SK-N-SH treated with all-trans-retinoic acid at 6 μM for 48 hours (cell line): Measurements from ENCODE around the gene STARD10.

ENCODE experiments used
- ATAC-seq: fragments of 200-7000 bp; cut with Tn5 transposase; 3 replicates; pipeline ENCODE4 v1.9.1; 2020; ENCODE audit warnings: mild to moderate bottlenecking, moderate library complexity
- ARNTL ChIP-seq: fragments of 450-650 bp; formaldehyde crosslinking; IDR thresholded peaks from 2 replicates; pipeline ENCODE4 v1.5.0; 2020; ENCODE audit warnings: low read depth, mild to moderate bottlenecking, moderate library complexity, borderline replicate concordance
- CREB5 ChIP-seq: fragments of 250-450 bp; sonication (Bioruptor Pico); IDR thresholded peaks from 2 replicates; pipeline ENCODE4 v1.5.1; 2020; ENCODE audit warnings: low read depth, mild to moderate bottlenecking, moderate library complexity
- CSDC2 ChIP-seq: fragments of 250-450 bp; sonication (Bioruptor Pico); IDR thresholded peaks from 2 replicates; pipeline ENCODE4 v1.5.0; 2020; ENCODE audit warnings: mild to moderate bottlenecking, moderate library complexity
- CSRNP3 ChIP-seq: fragments of 250-450 bp; sonication (Bioruptor Pico); IDR thresholded peaks from 2 replicates; pipeline ENCODE4 v1.5.1; 2021; ENCODE audit warnings: mild to moderate bottlenecking, moderate library complexity
- ESRRG ChIP-seq: fragments of 250-450 bp; sonication (Bioruptor Pico); IDR thresholded peaks from 2 replicates; pipeline ENCODE4 v1.6.1; 2021; ENCODE audit warnings: mild to moderate bottlenecking
- GLIS3 ChIP-seq: fragments of 250-450 bp; sonication (Bioruptor Pico); IDR thresholded peaks from 2 replicates; pipeline ENCODE4 v1.5.0; 2020; ENCODE audit warnings: mild to moderate bottlenecking, moderate library complexity
- ISL1 ChIP-seq: fragments of 250-450 bp; sonication (Bioruptor Pico); IDR thresholded peaks from 2 replicates; pipeline ENCODE4 v2.1.2; 2022; ENCODE audit warnings: mild to moderate bottlenecking, moderate library complexity
- OSR1 ChIP-seq: fragments of 250-450 bp; sonication (Bioruptor Pico); IDR thresholded peaks from 2 replicates; pipeline ENCODE4 v1.8.0; 2022; ENCODE audit warnings: moderate library complexity, mild to moderate bottlenecking, inconsistent platforms
- PATZ1 ChIP-seq: fragments of 250-450 bp; sonication (Bioruptor Pico); IDR thresholded peaks from 2 replicates; pipeline ENCODE4 v1.8.0; 2020; ENCODE audit warnings: mild to moderate bottlenecking, moderate library complexity, borderline replicate concordance
- POU6F1 ChIP-seq: fragments of 250-450 bp; sonication (Bioruptor Pico); IDR thresholded peaks from 2 replicates; pipeline ENCODE4 v1.8.0; 2021; ENCODE audit warnings: low read depth, mild to moderate bottlenecking, moderate library complexity, borderline replicate concordance
- PPARA ChIP-seq: fragments of 250-450 bp; sonication (Bioruptor Pico); IDR thresholded peaks from 2 replicates; pipeline ENCODE4 v1.5.0; 2020; ENCODE audit warnings: mild to moderate bottlenecking, borderline replicate concordance
- RARB ChIP-seq: fragments of 250-450 bp; sonication (Bioruptor Pico); IDR thresholded peaks from 2 replicates; pipeline ENCODE4 v1.8.0; 2021; ENCODE audit warnings: mild to moderate bottlenecking, moderate library complexity
- SNAI2 ChIP-seq: fragments of 250-450 bp; sonication (Bioruptor Pico); IDR thresholded peaks from 2 replicates; pipeline ENCODE4 v1.5.0; 2020; ENCODE audit warnings: mild to moderate bottlenecking, moderate library complexity
- TOX ChIP-seq: fragments of 250-450 bp; sonication (Bioruptor Pico); IDR thresholded peaks from 2 replicates; pipeline ENCODE4 v1.8.0; 2021; ENCODE audit warnings: mild to moderate bottlenecking, moderate library complexity, borderline replicate concordance
- ZFP3 ChIP-seq: fragments of 250-450 bp; sonication (Bioruptor Pico); IDR thresholded peaks from 2 replicates; pipeline ENCODE4 v1.5.0; 2020; ENCODE audit warnings: mild to moderate bottlenecking, moderate library complexity
- ZFP30 ChIP-seq: fragments of 450-650 bp; formaldehyde crosslinking; IDR thresholded peaks from 2 replicates; pipeline ENCODE4 v1.5.0; 2022; ENCODE audit warnings: mild to moderate bottlenecking, moderate library complexity
- ZNF565 ChIP-seq: fragments of 450-650 bp; formaldehyde crosslinking; conservative IDR thresholded peaks from 2 replicates; pipeline ENCODE4 v1.5.0; 2020; ENCODE audit warnings: low read depth, mild to moderate bottlenecking, moderate library complexity
- ZNF70 ChIP-seq: fragments of 450-650 bp; formaldehyde crosslinking; IDR thresholded peaks from 2 replicates; pipeline ENCODE4 v1.5.0; 2020; ENCODE audit warnings: mild to moderate bottlenecking, moderate library complexity
- ZNF8 ChIP-seq: fragments of 450-650 bp; formaldehyde crosslinking; IDR thresholded peaks from 2 replicates; pipeline ENCODE4 v1.5.0; 2020; ENCODE audit warnings: mild to moderate bottlenecking, moderate library complexity
- TF ChIP-seq, protein P1 (sequence below): fragments of 250-450 bp; sonication (Bioruptor Pico); IDR thresholded peaks from 2 replicates; pipeline ENCODE4 v1.5.0; 2020; ENCODE audit warnings: mild to moderate bottlenecking, moderate library complexity

STARD10 gene

DNA sequence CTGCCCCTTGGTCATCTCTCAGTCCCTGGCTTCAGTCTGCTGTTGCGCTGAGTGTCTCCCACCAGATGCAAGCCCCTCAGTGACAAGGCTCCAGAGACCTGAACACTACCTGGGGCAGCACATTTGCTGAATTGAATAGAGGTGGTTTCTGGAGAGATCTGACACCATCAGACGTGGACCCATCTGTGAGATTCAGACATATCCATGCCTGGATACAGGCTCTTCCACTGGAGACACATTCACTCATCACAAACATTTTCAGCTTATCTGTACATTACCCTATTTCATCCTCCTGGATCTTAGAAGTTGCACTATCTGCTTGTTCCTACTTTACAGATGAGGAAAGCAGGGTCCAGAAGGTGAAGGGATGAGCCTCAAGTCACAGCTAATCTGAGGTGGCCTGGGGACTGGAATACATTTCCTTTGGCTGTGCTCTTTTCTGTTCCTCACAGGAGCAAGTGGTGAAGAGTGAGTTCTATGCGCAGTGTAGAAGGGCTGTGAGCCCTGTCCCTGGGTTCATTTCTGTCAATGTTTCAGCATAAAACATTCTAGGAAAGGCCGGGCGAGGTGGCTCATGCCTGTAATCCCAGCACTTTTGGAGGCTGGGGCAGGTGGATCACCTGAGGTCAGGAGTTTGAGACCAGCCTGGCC is 39.4 kb upstream of the STARD10 start:
- no peak for ATAC-seq
- TF ChIP-seq, protein P1, sequence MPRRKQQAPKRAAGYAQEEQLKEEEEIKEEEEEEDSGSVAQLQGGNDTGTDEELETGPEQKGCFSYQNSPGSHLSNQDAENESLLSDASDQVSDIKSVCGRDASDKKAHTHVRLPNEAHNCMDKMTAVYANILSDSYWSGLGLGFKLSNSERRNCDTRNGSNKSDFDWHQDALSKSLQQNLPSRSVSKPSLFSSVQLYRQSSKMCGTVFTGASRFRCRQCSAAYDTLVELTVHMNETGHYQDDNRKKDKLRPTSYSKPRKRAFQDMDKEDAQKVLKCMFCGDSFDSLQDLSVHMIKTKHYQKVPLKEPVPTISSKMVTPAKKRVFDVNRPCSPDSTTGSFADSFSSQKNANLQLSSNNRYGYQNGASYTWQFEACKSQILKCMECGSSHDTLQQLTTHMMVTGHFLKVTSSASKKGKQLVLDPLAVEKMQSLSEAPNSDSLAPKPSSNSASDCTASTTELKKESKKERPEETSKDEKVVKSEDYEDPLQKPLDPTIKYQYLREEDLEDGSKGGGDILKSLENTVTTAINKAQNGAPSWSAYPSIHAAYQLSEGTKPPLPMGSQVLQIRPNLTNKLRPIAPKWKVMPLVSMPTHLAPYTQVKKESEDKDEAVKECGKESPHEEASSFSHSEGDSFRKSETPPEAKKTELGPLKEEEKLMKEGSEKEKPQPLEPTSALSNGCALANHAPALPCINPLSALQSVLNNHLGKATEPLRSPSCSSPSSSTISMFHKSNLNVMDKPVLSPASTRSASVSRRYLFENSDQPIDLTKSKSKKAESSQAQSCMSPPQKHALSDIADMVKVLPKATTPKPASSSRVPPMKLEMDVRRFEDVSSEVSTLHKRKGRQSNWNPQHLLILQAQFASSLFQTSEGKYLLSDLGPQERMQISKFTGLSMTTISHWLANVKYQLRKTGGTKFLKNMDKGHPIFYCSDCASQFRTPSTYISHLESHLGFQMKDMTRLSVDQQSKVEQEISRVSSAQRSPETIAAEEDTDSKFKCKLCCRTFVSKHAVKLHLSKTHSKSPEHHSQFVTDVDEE (CRISPR knock-in tag), result no peak
- TF ChIP-seq CSDC2 (CRISPR knock-in tag), result no peak
- no peak for TF ChIP-seq ARNTL
- TF ChIP-seq SNAI2 (CRISPR knock-in tag), result no peak
- TF ChIP-seq POU6F1, result no peak
- TF ChIP-seq GLIS3, result no peak
- TF ChIP-seq ESRRG (CRISPR knock-in tag), result no peak
- TF ChIP-seq ZFP3, result no peak
- TF ChIP-seq ISL1 (CRISPR knock-in tag), result no peak
- TF ChIP-seq CREB5, result no peak
- no peak for TF ChIP-seq ZNF8 (CRISPR knock-in tag)
- TF ChIP-seq OSR1 (CRISPR knock-in tag), result no peak
- no peak for TF ChIP-seq CSRNP3 (CRISPR knock-in tag)

DNA sequence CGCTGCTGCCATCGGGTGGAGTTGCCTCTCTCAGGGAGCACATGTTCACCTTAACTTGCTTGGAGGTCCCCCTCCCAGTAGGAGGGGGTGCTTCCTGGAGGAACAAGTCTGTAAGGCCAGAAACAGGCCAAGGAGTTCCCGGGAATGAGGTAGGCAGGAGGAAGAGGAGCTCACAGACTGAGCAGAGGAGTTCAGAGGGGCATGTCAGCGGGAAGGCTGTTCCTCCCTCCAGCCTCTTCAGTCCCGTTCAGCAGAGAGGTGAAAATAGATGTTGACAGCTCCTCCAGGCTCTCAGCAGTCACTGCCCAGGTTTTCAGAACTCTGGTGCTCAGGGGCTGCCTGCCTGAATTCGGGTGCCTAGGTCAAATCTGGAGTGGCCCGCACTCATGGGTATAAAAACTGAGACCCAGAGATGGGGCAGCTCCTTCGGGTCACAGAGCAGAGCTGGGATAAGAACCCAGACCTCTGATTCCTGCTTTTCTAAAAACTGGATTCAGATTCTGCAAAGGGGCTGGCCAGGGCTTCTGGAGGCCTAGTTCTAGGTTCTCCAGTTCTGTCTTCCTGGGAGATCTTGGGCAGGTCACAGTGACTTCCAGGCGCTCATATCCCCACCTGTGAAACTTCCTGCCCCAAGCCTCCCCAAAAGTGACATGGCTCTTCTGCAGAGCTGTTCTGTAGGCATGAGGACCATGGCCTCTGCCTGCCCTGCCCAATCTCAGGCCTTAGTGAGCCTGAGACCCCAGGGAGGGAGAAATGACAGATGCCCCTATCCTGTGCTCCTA is 38.6 kb upstream of the STARD10 start:
- TF ChIP-seq CREB5 (no peak), ZFP30 (CRISPR knock-in tag) (no peak), PPARA (no peak), GLIS3 (no peak)
- no peak for ATAC-seq

- ATAC-seq, result peak; percentile 94
- TF ChIP-seq ZNF70, result no peak
- TF ChIP-seq GLIS3, result no peak
- no peak for TF ChIP-seq ZFP3
- no peak for TF ChIP-seq PPARA
- no peak for TF ChIP-seq CSDC2 (CRISPR knock-in tag)
- no peak for TF ChIP-seq CSRNP3 (CRISPR knock-in tag)
- no peak for TF ChIP-seq PATZ1 (CRISPR knock-in tag)
- TF ChIP-seq, protein P1 (CRISPR knock-in tag), result no peak
- no peak for TF ChIP-seq ZNF565 (CRISPR knock-in tag)
- TF ChIP-seq RARB, result no peak
- no peak for TF ChIP-seq ARNTL
- no peak for TF ChIP-seq SNAI2 (CRISPR knock-in tag)
- no peak for TF ChIP-seq ISL1 (CRISPR knock-in tag)
- TF ChIP-seq TOX (CRISPR knock-in tag), result no peak
These were observed 37.9 kb upstream of the STARD10 start for GRCh38 chr11:72831521-72832300.
